NCI-H2227 treated with DMSO at 0.1 percent for 48 hours (cell line): ENCODE results near the gene ADCY1.
"Not testable (repeated sequence)": the region's sequence is repeated elsewhere in the genome, so short reads cannot be mapped to it uniquely, and the experiment has no call there.

Experiments
- DNase-seq: peaks from one replicate; lab custom pipeline; 2025; lab: John Stamatoyannopoulos, UW

ADCY1 gene

DNA sequence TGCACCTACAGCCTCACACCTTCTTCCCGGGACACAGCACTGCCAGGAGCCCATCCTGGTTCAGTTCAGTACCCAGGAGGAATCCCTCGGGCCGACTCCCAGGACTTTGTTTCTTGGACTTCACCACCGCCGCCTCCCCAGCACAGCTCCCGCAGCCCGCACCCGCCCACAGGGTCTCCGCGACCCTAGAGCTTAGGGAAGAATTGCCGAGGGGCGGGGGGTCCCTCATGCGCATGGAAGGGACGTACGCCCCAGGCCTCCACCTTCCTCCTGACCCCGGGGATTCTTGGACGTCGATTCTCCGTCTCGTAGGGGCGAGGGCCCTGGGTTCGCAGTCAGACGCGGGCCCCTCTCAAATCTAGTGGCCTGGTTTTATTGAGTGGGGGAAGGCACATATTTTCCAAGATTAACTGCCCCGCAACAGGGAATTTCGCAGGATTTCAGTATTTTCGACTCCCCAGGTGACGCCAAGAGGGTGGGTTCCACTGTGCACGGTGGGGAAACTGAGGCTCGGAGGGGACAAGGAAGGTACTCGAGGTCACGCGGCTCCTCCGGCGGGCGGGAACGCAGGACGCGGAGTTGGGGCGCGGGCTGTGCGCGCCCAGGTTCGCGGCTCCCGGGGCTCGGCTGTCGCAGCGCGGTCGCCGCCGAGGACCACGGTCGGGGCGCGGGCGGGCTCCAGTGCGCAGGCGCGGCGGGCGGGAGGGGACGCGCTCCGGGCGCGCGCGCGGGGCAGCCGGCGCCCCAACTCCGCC is at the start of gene ADCY1:
ADCY1 (plus strand) TSS at position 708 of the 755 bp plus-strand sequence. CDS start 176 bp downstream, outside the sequence.
- DNase-seq = no peak

DNA sequence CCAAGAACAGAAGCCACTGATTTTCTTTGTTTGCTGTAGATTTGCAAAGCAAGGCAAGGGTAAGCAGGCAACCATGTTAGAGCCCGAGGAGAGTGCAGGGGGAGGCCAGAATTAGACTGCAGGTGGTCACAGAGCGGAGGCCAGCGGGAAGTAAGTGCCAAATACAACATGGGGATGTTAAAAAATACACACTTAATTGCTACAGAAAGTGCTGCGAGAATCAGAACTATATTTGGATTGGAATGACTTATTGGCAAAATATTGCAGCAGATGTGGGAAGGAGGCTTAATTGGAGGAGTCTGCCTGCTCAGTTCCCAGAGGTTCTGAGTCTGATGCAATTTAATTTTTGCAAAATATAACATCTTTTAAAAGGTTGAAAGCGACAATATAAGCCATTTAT is 49.7 kb upstream of the ADCY1 start:
- DNase-seq = no peak

DNA sequence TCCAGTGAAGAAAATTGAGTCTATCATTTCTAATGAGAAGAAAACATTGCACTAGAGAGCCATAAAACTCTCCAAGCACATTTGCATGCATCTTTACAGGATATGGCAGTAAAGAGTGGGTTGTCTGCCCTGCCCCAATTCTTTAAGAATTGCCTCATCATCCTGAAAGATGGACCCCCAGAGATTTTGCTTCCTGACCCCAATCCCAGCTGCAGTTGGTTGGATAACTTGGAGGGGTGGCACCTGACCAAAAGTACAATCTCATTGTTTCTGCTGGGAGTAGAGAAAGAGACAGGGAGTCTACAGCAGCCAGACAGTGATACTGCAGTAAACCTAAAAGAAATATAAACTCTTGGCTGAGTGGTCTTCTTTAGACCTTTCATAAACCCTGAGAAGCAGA is 49.1 kb upstream of the ADCY1 start:
- DNase-seq = no peak

DNA sequence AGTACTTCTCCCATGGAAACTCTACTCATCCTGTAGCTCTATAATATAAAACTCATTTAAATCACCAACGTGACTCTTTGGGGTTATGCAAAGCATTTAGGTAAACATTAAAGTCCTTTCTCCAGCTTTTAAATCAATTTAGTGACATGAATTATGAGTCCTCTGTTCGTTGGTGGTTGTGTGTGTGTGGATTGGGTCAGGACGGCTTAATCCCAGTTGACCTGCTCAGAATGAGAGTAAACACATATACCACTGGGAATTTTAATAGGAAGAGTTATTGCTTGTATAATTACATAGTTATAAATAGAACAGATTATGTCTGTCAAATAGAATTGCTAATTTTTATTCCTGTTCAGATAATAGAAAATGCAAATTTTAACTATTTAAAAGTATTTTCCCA is 30.7 kb upstream of the ADCY1 start:
- no peak for DNase-seq

DNA sequence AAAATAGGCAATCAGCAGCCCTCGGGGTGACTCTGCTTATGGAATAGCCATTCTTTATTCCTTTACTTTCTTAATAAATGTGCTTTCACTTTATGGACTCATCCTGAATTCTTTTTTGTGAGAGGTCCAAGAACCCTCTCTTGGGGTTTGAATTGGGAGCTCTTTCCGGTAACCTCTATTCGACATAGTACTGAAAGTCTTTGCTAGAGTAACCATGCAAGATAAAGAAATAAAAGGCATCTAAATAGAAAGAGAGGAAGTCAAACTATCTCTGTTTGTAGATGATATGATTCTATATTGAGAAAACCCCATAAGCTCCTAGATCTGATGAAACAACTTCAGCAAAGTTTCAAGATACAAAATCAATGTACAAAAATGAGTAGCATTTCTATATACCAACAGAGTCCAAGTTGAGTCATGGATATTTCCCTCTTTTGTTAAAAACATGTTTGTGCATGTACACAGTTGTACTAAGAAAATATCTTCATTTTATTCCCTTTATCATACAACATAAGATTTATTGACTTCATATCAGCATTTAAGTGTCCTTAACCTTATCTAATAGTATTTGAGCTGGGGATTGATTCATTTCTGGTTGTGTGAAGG is 29.0 kb upstream of the ADCY1 start:
- not testable (repeated sequence) for DNase-seq

DNA sequence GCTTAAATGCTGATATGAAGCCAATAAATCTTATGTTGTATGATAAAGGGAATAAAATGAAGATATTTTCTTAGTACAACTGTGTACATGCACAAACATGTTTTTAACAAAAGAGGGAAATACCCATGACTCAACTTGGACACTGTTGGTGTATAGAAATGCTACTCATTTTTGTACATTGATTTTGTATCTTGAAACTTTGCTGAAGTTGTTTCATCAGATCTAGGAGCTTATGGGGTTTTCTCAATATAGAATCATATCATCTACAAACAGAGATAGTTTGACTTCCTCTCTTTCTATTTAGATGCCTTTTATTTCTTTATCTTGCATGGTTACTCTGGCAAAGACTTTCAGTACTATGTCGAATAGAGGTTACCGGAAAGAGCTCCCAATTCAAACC is 25.3 kb upstream of the ADCY1 start:
- not testable (repeated sequence) for DNase-seq

DNA sequence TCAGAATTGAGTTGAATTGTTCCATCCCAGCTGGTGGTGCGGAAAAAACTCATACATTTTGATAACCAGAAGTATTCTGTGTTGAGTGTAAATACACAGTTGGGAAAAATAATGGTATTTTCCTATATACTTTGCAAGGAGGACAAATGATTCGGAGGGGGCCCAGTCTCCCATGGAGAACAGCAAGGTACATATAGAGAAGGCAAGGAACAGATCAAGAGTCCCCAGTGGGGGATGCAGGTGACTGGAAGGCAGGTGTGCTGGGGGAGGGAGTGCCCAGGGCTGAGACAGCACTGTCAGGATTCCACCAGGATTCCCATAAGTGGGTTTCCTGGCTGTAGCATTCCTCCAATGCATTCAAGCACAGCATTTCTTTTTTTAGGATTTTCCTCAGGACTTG is 10.8 kb upstream of the ADCY1 start:
- DNase-seq = no peak

DNA sequence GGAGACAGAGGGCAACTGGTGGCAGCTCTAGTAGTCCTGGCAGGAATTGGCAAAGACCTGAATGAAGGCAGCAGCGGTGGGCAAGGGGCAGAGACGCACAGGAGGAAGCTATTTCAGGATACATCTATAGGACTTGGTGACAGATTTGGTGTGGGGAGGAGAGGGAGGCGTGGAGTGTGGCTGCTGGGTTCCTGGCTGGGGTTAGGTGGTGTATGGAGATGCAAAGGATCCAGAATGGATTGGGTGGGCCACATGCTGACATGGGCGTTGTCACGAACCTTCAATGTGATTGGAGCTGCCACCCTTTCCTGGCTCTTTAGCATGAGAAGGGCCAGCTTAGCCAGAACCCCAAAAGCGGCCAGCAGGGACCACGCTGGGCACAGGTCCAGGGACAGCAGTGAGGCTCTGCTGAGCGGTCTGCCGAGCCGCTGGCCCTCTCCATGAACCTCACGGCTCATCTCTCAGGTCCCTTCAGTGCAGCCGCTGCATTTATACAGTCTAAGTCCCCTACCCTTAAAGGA is 10.2 kb upstream of the ADCY1 start:
- no peak for DNase-seq

DNA sequence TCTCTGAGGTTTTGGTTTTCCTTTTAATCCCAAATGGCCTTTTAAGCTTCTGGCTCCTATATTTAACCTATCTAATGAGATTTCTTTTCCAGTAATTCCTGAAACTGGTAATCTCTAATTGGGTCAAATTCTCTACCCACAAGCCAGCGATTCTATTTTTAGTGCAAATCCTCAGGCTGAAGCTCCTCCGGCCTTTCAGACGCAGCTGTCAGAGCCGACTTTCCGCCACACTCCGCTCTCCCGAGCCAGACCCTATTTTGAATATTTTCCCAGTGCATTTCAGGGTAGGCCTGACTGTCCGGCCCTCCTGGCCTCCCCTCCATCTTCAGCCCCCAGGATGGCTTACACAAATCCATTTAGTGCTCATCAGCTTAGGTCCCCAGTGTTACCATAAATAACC is 9.7 kb upstream of the ADCY1 start:
- no peak for DNase-seq

DNA sequence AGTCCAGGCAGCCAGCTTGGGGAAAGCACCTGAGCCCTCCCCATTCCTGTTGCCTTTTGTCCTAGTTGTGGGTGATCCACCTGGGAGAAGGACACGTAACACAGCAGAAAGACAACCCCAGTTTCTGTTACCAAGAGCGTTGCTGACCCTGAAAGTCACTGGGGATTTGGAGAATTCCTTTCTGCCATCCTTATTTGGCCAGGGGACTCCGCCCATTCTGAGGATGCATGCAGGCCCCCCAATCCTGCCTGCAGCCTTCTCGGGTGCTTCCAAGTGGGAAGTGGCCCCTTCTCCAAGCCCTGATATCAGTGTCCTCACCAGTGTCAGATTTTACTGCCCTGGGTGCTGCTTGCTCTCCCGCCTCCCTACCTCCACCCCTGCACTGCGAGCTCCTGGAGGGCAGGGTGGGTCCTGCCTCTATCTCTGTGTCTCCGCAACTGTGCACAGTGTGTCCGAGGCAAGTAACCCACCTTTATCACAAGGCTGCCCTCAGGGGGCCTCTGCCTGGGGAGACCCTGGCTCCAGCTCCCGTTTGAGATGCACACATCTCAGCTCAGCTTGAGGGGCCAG is 9.2 kb upstream of the ADCY1 start:
- no peak for DNase-seq

DNA sequence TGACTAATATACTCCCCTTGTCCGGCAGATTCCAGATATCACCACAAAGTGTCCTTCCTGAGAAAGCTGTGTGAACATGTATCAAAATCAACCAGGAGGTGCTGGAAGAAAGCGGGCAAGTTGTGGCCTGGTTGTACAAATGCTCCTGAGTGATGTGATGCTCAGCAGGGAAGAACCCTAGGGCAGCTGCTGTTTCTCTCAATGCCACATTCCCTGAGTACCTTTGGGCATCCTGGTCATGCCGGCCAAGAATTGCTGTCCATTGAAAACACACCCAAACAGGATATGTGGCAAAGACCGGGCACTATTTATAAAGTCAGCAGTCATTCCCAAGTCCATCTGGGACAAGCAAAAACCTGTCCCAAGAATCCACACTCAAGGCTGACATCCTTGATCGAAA is 7.8 kb upstream of the ADCY1 start:
- DNase-seq = no peak

DNA sequence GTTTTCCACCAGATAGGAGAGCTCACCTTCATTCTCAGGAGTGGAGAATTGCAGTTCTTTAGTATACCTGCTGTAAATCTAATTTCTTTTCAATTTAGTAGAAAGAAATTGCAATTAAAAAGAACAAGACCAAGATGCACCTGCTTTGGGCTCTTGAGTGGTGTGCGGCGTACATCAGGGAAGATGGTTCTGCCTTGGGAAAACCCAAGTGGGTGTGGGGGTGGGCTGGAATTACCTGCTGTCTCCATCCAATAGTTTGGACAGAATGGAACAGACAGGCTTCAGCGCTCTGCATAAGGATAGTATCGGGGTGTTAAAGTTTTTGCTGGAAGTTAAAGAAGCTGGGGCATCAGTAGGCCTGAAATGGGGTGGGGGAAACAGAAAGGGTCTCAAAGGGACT is 7.2 kb upstream of the ADCY1 start:
- DNase-seq = no peak

DNA sequence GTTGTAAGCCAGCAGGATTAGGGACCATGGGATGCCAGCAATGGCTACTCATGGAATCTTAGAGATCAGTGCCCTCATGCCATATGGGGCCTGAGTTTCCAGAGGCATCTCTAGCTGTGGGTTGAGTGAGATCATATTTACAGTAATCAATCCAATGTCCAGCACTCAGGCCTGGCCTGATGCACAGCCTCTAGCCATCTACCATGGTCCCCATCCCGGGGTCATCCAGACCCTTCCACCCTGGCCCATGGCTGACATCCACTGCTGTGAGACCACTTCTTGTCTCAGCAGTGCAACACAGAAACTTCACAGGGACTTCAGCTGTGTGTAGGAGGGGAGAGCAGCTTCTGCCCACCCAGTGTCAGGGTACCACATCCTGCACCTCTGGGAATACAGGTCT is 6.5 kb upstream of the ADCY1 start:
- DNase-seq = no peak

DNA sequence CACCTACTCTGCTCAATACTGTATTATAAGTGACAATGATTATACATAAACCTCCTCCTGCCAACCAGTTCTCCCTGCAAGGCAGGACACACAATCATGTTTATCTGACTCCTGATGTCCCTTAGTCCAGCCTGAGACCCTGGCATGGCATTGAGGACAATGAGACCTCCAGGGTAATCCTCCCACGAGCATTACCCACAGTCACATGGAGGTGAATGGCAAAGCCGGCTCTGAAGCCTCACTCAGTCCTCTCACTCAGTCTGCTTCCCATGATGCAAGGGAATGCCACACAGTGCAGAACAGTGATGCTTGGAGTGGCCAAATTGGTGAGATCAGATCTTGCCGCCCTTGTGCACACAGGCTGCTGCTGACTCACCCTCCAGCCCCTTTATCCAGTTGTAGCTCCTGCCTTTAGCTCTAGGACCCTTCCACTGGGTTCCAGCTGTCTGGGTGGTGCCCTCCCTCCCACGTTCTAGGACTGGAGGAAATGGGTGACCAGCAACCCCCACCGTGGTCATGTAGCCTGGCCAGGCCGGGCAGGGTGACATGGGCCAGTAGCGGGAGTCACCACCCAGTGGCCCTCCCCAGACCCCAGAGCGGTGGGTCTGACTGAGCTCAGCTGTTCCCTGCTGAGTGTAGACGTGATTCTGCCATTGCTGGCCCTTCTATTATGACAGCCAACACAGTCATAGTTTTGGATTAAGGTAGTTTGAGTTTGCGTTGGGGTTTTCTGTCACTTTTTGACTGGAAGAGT is 5.5 kb upstream of the ADCY1 start:
- DNase-seq = no peak

DNA sequence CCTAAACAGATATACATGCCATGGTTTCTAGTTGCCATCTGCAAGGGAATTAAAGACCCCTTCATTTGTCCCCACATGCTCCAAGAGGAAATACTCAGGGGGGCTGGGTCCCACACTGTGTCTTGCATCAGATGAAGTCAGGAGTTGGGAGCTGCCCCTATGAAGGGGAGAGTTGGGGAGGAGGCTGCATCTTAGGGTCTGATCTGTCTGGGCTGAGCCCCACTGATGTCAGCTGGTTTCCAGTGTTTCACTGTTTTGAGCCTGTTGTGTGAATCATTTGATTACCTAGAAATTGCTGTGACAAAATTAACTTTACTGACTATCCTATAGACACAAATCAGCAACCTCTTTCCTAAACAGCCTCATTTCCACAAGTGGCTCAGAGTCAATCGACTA is 4.9 kb upstream of the ADCY1 start:
- no peak for DNase-seq

DNA sequence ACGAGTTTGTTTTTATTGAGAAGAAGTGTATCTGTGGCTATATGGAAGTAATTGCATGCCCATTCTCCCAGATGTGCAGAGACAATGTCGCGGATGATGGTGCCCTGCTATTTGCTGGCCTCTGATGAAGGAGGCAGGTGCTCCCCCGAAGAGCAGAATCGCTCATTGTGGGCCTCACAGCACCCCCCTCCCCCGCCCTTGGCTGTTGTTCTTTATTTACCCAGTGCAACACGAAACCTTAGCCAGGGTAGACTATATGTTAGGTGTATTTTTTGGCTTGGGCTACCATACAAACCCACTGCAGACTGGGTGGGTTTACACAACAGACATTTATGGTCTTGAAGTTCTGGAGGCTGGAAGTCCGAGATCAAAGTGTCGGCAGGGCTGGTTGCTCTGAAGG is 3.4 kb upstream of the ADCY1 start:
- DNase-seq = no peak

DNA sequence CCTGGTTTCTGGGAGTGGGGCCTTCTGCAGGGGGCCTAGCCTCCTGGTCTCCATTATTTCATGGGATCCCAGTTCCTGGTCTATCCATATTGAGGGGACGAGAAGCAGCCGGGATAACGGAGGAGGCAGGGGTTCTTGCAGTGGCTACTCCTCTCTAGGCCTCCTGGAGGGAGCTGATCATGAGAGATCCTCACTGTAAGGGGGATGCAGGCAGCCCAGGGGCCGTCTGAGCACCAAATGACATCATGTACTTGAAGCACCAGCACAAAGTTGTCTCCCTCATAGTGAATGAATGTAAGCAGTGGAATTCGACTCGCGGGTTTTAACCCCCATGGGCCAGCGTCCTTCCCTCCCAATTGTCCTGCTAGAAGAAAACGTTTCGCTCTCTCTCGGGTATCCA is 964 bp upstream of the ADCY1 start:
- DNase-seq = no peak

DNA sequence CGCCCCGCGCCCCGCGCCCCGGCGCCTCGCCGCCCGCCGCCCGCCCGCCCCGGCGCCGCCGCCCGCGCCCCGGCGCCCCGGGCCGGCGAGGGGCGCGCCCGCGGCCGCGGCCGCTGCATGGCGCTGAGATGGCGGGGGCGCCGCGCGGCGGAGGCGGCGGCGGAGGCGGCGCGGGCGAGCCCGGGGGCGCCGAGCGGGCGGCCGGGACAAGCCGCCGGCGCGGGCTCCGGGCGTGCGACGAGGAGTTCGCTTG is 174 bp downstream of the ADCY1 start:
- no peak for DNase-seq

DNA sequence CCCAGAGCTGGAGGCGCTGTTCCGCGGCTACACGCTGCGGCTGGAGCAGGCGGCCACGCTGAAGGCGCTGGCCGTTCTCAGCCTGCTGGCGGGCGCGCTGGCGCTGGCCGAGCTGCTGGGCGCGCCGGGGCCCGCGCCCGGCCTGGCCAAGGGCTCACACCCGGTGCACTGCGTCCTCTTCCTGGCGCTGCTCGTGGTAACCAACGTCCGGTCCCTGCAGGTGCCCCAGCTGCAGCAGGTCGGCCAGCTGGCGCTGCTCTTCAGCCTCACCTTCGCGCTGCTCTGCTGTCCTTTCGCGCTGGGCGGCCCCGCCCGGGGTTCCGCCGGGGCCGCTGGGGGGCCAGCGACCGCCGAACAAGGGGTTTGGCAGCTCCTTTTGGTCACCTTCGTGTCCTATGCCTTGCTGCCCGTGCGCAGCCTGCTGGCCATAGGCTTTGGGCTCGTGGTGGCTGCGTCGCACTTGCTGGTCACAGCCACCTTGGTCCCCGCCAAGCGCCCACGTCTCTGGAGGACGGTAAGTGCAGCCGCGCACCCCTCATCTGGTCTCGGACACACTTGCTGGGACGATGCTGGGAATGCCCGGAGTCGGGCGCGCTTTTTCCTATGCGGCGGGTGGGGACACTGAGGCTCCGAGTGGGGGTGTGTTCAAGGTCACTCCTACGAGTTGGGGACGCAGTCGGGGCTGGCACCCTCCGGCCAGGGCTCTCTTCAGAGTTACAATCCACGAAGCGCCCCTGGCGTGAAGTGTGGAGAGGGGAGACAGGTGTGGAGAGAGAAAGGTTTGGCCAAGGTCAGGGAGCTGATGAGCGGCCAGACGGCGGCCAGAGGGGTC is 717 bp downstream of the ADCY1 start:
- no peak for DNase-seq

DNA sequence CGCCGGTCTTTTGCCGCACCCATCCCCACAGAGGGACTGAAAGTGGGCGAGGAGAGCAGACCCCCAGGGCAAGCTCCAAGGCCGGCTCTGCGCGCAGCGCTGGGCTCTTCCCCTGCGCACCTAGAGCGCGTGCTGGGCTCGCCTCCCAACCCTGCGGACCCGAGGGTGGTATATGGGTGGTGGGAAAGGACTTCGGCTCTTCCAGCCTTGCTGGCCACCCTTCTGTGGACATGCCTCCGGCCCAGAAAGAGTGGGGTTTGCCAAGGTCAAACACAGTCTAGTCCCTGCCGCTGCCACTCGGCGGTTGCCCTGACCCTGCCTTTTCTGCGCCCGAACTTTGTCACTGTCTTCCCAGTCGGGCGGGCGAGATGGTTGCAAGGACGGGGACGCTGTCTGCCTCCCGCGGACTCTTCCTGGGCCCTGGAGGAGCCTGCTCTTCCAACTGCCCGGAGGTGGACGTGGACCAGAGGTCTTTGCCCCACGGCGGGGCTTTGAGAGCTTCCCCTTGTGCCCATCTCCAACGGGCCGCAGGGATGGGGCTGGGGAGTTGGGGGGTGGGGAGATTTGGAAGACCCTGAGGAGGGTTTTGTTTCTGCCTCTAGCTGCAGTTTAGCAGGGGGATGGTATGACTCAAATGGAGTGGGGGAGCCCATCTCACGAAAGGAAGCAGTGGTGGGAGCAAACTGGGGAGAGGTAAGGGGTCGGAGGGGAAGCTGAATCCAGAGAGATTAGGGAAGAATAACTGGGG is 1.5 kb downstream of the ADCY1 start:
- DNase-seq = no peak

DNA sequence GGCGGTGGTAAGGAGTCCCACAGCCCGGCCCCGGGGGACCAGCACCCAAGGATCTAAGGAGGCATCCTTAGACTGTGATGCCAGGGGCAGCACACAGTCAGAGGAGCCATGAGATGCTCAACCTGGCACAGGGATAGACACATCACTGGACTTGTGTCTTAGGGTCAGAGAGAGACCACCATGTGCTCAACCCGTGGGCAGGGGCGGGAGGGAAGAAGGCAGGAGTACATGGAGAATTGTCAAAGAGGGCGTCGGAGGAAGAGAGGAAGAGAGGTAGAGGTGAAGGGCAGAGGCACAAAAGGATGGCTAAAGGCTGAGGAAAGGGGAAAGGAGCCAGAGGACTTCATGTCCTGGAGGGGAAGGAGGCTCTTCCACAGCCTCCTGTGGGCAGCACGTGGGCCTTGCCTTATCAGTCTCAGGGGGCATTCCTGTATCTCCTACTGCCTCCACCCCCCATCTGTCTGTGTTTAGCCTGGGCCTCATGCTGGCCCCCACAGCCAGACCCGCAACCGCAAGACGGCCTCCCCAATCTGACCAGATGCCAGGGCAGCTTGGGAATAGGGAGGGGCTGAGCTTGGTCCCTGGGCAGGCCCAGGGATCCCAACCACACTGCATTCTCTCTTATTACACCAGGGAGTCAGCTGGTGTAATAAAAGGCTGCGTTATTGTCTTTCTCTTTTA is 2.2 kb downstream of the ADCY1 start:
- no peak for DNase-seq
